ENCODE measurements around the gene HDAC11. TPM values are rescaled to one million over a fixed set of nuclear protein-coding genes. Genes with fewer than 3 reads are reported as not detected.

HDAC11 gene
- total and polyA plus RNA-seq, 2 of the 4 experiments (the other 2 are of a cell fraction) = 9.1 to 11.4 TPM

- H2BK15ac ChIP-seq (ENCODE audit: low read depth, low read length) = no peak overlapping the region
- H4K5ac ChIP-seq (ENCODE audit: low read depth, low read length) = no peak overlapping the region
- no peak overlapping the region for H2AFZ ChIP-seq (replicated peaks; ENCODE audit: low read length, poor library complexity)
- H3K27ac ChIP-seq (ENCODE audit: insufficient read depth, low read length) = no peak overlapping the region
- CTCF ChIA-PET = no interaction called here
- H3K9me1 ChIP-seq (ENCODE audit: insufficient read depth, low read length) = no peaks in the 10 kb centered on the region
- TF ChIP-seq SMC3 (IDR thresholded peaks at IDR 0.05; ENCODE audit: low read depth, low read length) (no peak), USF2 (IDR thresholded peaks at IDR 0.05; ENCODE audit: low read depth, low read length) (no peak)
- H3K18ac ChIP-seq (ENCODE audit: low read depth, low read length) = no peak overlapping the region
- H4K20me1 ChIP-seq (ENCODE audit: insufficient read depth, low read length) = no peaks in the 10 kb centered on the region
- no peak overlapping the region for H3K9ac ChIP-seq (ENCODE audit: low read depth, low read length)
- H2AK9ac ChIP-seq (replicated peaks; ENCODE audit: low read depth, low read length, poor library complexity) = no peak overlapping the region
- no peak overlapping the region for H3K4ac ChIP-seq (ENCODE audit: low read depth, low read length)
- in situ Hi-C loops (cut with MboI; ENCODE audit: low sequenced_read_pairs) = no loop called here
- intact Hi-C loops (cut with micrococcal nuclease) = no loop called here
- no TSS peak for BruUV-seq (replicated peaks)
- H2AK5ac ChIP-seq (ENCODE audit: low read depth, low read length) = no peak overlapping the region
- ATAC-seq (ENCODE audit: low read depth) (no peak), DNase-seq (no peak)
- dilution Hi-C loops (cut with HindIII; ENCODE audit: low sequenced_read_pairs, unreplicated experiment) = no loop called here
- H3K4me2 ChIP-seq (ENCODE audit: low read depth, low read length) = no peak overlapping the region
- H3K23ac ChIP-seq (ENCODE audit: low read depth, low read length) = no peak overlapping the region
- no peak overlapping the region for H4K8ac ChIP-seq (ENCODE audit: low read depth in 2 of 2, low read length in 2 of 2)
- H3K4me1 ChIP-seq (ENCODE audit: control insufficient read depth, insufficient read depth, low read length) = no peaks in the 10 kb centered on the region
- H3K56ac ChIP-seq (ENCODE audit: extremely low read depth, insufficient read depth, low read length) = no peak overlapping the region
- no peak overlapping the region for H2BK120ac ChIP-seq (ENCODE audit: low read depth, low read length)
- POLR2A ChIA-PET (ENCODE audit: unreplicated experiment) = no interaction called here
- no peaks in the 10 kb centered on the region for H3K9me3 ChIP-seq (ENCODE audit: control insufficient read depth, insufficient read depth, low read length)
- H3K36me3 ChIP-seq (ENCODE audit: control insufficient read depth, insufficient read depth, low read length) = no peaks in the 10 kb centered on the region
- H3K27me3 ChIP-seq (ENCODE audit: control insufficient read depth, insufficient read depth, low read length) = peaks cover 4% of the 10 kb centered on the region
- no peak overlapping the region for H4K91ac ChIP-seq (ENCODE audit: insufficient read depth, low read depth, low read length)
- H3K14ac ChIP-seq (replicated peaks; ENCODE audit: low read depth, low read length) = no peak overlapping the region
- WGBS, 2 experiments (ENCODE audit: extremely low coverage in 2 of 2, insufficient read length in 1 of 2) = no CpG with 5 or more reads among the region's 1 CpG
- no peak overlapping the region for H2BK20ac ChIP-seq (ENCODE audit: low read depth, low read length)
- H2BK5ac ChIP-seq (ENCODE audit: low read depth, low read length, poor library complexity, severe bottlenecking) = no peak overlapping the region
- H3K4me3 ChIP-seq (ENCODE audit: insufficient read depth, low read depth, low read length) = no peak overlapping the region
- no peaks in the 10 kb centered on the region for H3K79me1 ChIP-seq (ENCODE audit: low read depth in 1 of 2, low read length in 2 of 2)
These were observed 48.0 kb upstream of the HDAC11 start for GRCh38 chr3:13432093-13432492.

All from IMR-90 (cell line).